Endothelial cell of umbilical vein (primary cell): ENCODE measurements around the gene DCAF12. TPM values are rescaled to one million over a fixed set of nuclear protein-coding genes. Genes with fewer than 3 reads are reported as not detected.

Experiments used
- BruUV-seq: library from RNA; stranded (reverse); fragments of 400-500 nt; replicated peaks from 2 replicates; lab custom pipeline; 2021; lab: Mats Ljungman, UMichigan
- CTCF ChIA-PET: fragments of 300-600, 350-600 bp; sonication (Branson Sonifier 250); formaldehyde crosslinking; loops from one replicate; lab custom pipeline; 2021; ENCODE audit warnings: antibody characterized with exemption, inconsistent platforms; lab: Charles Lee
- POLR2A ChIA-PET: fragments of 300-600, 350-600 bp; sonication (Branson Sonifier 250); formaldehyde crosslinking; loops from one replicate; lab custom pipeline; 2021; ENCODE audit warnings: antibody characterized with exemption, inconsistent platforms; lab: Charles Lee
- DNase-seq: peaks from one replicate; pipeline ENCODE4 v3.0.0-alpha.2; 2011; ENCODE audit warnings: low read depth, low spot score
- FAIRE-seq: peaks from 2 replicates; lab custom pipeline; 2011; peaks lifted over from hg19 to GRCh38; lab: Jason Lieb, UNC
- H2AFZ ChIP-seq: 2 replicates; pipeline ENCODE4 v1.6.0; 2012; ENCODE audit warnings: low read depth, low read length, control low read depth, inconsistent platforms
- H3K27ac ChIP-seq: 2 replicates; pipeline ENCODE4 v1.5.1; 2011; ENCODE audit warnings: low read depth, mild to moderate bottlenecking, control low read depth, low read length, moderate library complexity; ENCODE audit not compliant: insufficient read depth
- H3K27me3 ChIP-seq, 2 experiments: 2 replicates each; pipeline versions ENCODE4 v1.6.0 to v1.6.1; 2011; ENCODE audit warnings: low read length in 2 of 2, mixed read lengths in 1 of 2; ENCODE audit not compliant: control insufficient read depth in 2 of 2, insufficient read depth in 2 of 2
- H3K36me3 ChIP-seq, 2 experiments: 2 replicates in 1 of 2; 3 replicates in 1 of 2; pipeline ENCODE4 v1.5.1; 2011; ENCODE audit warnings: low read length in 2 of 2, mild to moderate bottlenecking in 1 of 2, moderate library complexity in 1 of 2; ENCODE audit not compliant: control insufficient read depth in 2 of 2, insufficient read depth in 2 of 2; ENCODE audit errors: extremely low read depth in 1 of 2
- H3K4me1 ChIP-seq: 3 replicates; pipeline ENCODE4 v1.5.1; 2011; ENCODE audit warnings: mild to moderate bottlenecking, low read length; ENCODE audit not compliant: control insufficient read depth, insufficient read depth; ENCODE audit errors: extremely low read depth
- H3K4me2 ChIP-seq: 2 replicates; pipeline ENCODE4 v1.6.1; 2011; ENCODE audit warnings: low read length, control low read depth, mixed read lengths; ENCODE audit not compliant: insufficient read depth
- H3K4me3 ChIP-seq, 3 experiments: fragments of 200-600 bp in 1 of 3; sonication (generic), shearing (Covaris generic) in 1 of 3; replicated peaks in 1 of 3; 2 replicates each; pipeline ENCODE4 v1.5.1; 2011 to 2016; ENCODE audit warnings: control low read depth in 3 of 3, low read length in 3 of 3, mild to moderate bottlenecking in 2 of 3, inconsistent platforms in 1 of 3, low read depth in 1 of 3, moderate library complexity in 1 of 3; ENCODE audit not compliant: insufficient read depth in 1 of 3
- H3K79me2 ChIP-seq: 2 replicates; pipeline ENCODE4 v1.6.0; 2012; ENCODE audit warnings: low read length, inconsistent platforms; ENCODE audit not compliant: control insufficient read depth, insufficient read depth
- H3K9ac ChIP-seq: replicated peaks from 2 replicates; pipeline ENCODE3; 2011; ENCODE audit warnings: low read length, control low read depth; ENCODE audit not compliant: insufficient read depth; ENCODE audit errors: extremely low read depth
- H3K9me1 ChIP-seq: replicated peaks from 3 replicates; pipeline ENCODE4 v1.6.0; 2011; ENCODE audit warnings: mild to moderate bottlenecking, low read length; ENCODE audit not compliant: control insufficient read depth, insufficient read depth; ENCODE audit errors: extremely low read depth
- H3K9me3 ChIP-seq: replicated peaks from 2 replicates; pipeline ENCODE4 v1.5.1; 2012; ENCODE audit warnings: low read length, inconsistent platforms; ENCODE audit not compliant: control insufficient read depth, insufficient read depth
- H4K20me1 ChIP-seq: replicated peaks from 2 replicates; pipeline ENCODE3; 2011; ENCODE audit warnings: mild to moderate bottlenecking, low read length; ENCODE audit not compliant: control insufficient read depth, insufficient read depth; ENCODE audit errors: extremely low read depth
- CTCF ChIP-seq, 2 donors: IDR thresholded peaks; 1 replicate in 1 of 2; 2 replicates in 1 of 2; pipeline ENCODE4 v1.5.1; 2011; ENCODE audit warnings: low read length in 2 of 2, mild to moderate bottlenecking in 2 of 2, moderate library complexity in 2 of 2, control low read depth in 1 of 2, inconsistent platforms in 1 of 2, low read depth in 1 of 2; ENCODE audit not compliant: insufficient read depth in 1 of 2; ENCODE audit errors: extremely low read depth in 1 of 2
- EZH2 ChIP-seq: IDR thresholded peaks from 2 replicates; pipeline ENCODE4 v1.6.1; 2012; ENCODE audit warnings: borderline replicate concordance, low read depth, mild to moderate bottlenecking, moderate library complexity, low read length, inconsistent platforms; ENCODE audit not compliant: severe bottlenecking
- FOS ChIP-seq: IDR thresholded peaks from 2 replicates; pipeline ENCODE4 v1.6.1; 2011; ENCODE audit warnings: mild to moderate bottlenecking, low read length, moderate library complexity, borderline replicate concordance; ENCODE audit not compliant: insufficient read depth
- GATA2 ChIP-seq: IDR thresholded peaks from 2 replicates; pipeline ENCODE4 v1.7.0; 2011; ENCODE audit warnings: low read depth, mild to moderate bottlenecking, moderate library complexity, mixed read lengths, low read length; ENCODE audit not compliant: insufficient read length, insufficient read depth
- JUN ChIP-seq: IDR thresholded peaks from 2 replicates; pipeline ENCODE4 v1.6.1; 2011; ENCODE audit warnings: borderline replicate concordance, low read depth; ENCODE audit not compliant: insufficient read length, insufficient read depth
- MAX ChIP-seq: IDR thresholded peaks from 2 replicates; pipeline ENCODE4 v1.6.1; 2011; ENCODE audit not compliant: insufficient read depth, insufficient read length
- MYC ChIP-seq: IDR thresholded peaks from one replicate; pipeline ENCODE4 v1.6.1; 2011; ENCODE audit warnings: mild to moderate bottlenecking, low read depth, low read length
- POLR2A ChIP-seq: IDR thresholded peaks from 2 replicates; pipeline ENCODE4 v1.6.1; 2012; ENCODE audit warnings: low read depth, mild to moderate bottlenecking, control low read depth, low read length
- POLR2AphosphoS5 ChIP-seq: IDR thresholded peaks from 2 replicates; pipeline ENCODE4 v1.6.1; 2012; ENCODE audit warnings: low read depth, mild to moderate bottlenecking, control low read depth, low read length, moderate library complexity; ENCODE audit not compliant: insufficient read depth
- dilution Hi-C: fragments of 300-500 bp; cut with MboI; formaldehyde crosslinking; loops from one replicate; pipeline ENCODE4 v1.15.0; 2019; ENCODE audit warnings: low sequenced_read_pairs; ENCODE audit not compliant: extremely low pct_ligation_motif_present
- intact Hi-C: fragments of 100-400 bp; cut with micrococcal nuclease; formaldehyde crosslinking; loops from one replicate; pipeline ENCODE4 v1.10.0; 2022
- polyA plus RNA-seq, 4 experiments: library from polyadenylated mRNA; depleted of rRNA in 3 of 4; stranded (reverse) in 3 of 4; unstranded in 1 of 4; fragments of >200 nt; gene quantifications; 2 replicates each; pipeline versions ENCODE4 v1.2.1 to v1.2.3, GENCODE V29; 2011 to 2012; ENCODE audit warnings: missing spikeins in 1 of 4
- total RNA-seq: library from RNA; stranded (reverse); gene quantifications from 2 replicates; pipeline ENCODE4 v1.2.3, GENCODE V29; 2021

The DCAF12 gene
- total and polyA plus RNA-seq, 2 donors (not counting 3 experiments of a cell fraction or from before 2014, with no cell fraction given) = 26.2 to 28.4 TPM

DNA sequence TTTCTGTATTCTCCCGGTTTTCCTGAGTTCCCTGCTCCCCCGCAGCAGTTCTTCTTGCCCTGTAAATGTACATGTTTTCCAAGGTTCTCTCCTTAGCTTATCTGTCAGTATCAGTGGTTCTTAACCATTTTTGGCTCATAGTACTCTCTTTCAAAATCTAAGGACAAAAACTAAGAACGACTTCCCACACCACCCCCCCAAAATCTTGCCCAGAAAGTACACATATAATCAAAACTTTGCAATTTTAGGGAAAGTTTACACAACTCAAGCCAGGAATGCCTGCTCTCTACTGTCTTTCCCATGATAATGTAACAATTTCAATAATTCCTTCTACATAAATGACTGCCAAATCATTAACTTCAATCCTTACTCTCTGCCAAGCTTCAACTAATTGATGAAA lies 4.5 kb downstream of the DCAF12 start:
- Histone ChIP-seq H3K4me2 (no peak overlapping the region), H3K4me1 (peaks cover 11% of the 10 kb centered on the region), H3K4me3 (no peak overlapping the region), H3K27me3 (no peaks in the 10 kb centered on the region), H4K20me1 (no peaks in the 10 kb centered on the region), H2AFZ (no peak overlapping the region), H3K9me3 (no peaks in the 10 kb centered on the region), H3K9ac (no peak overlapping the region), H3K79me2 (peaks cover 65% of the 10 kb centered on the region), H3K27ac (no peak overlapping the region), H3K36me3 (peaks cover 2% of the 10 kb centered on the region in 2 experiments), H3K9me1 (no peaks in the 10 kb centered on the region)
- BruUV-seq = no TSS peak
- ChIA-PET POLR2A (no interaction called here), CTCF (interaction anchor here (1.6 kb wide), 1 partner anchor 48 kb away, joined by 5 read pairs; no protein-coding TSS in a partner anchor)
- intact Hi-C loops (no loop called here), dilution Hi-C loops (no loop called here)
- TF ChIP-seq FOS = no peak
- DNase-seq (no peak), FAIRE-seq (no peak)

GRCh38 chr9:34119713-34120112 lies 6.8 kb downstream of the DCAF12 start:
- Histone ChIP-seq H3K27me3 (no peaks in the 10 kb centered on the region), H4K20me1 (no peaks in the 10 kb centered on the region), H3K9me3 (no peaks in the 10 kb centered on the region), H3K4me2 (no peak overlapping the region), H3K9me1 (no peaks in the 10 kb centered on the region), H3K9ac (no peak overlapping the region), H3K4me3 (no peak overlapping the region), H3K79me2 (peaks cover 57% of the 10 kb centered on the region), H2AFZ (no peak overlapping the region), H3K36me3 (peaks cover 4 to 5% of the 10 kb centered on the region in 2 experiments), H3K4me1 (peaks cover 2% of the 10 kb centered on the region), H3K27ac (no peak overlapping the region)
- BruUV-seq = no TSS peak
- FAIRE-seq (no peak), DNase-seq (no peak)
- POLR2A ChIA-PET = no interaction called here
- CTCF ChIA-PET = interaction anchor here (0.7 to 2.5 kb wide), 4 partner anchors 8 to 133 kb away, joined by 3 to 11 read pairs (median 4); no protein-coding TSS in a partner anchor
- intact Hi-C loops = no loop called here
- TF ChIP-seq GATA2 (no peak), MYC (no peak), CTCF (IDR thresholded peaks at IDR 0.05; ENCODE audit: extremely low read depth in 1 of 2, insufficient read depth in 1 of 2, low read depth in 1 of 2, low read length in 2 of 2) (no peak), FOS (no peak), MAX (no peak), POLR2A (no peak), POLR2AphosphoS5 (no peak), EZH2 (no peak), JUN (no peak)
- dilution Hi-C loops = no loop called here
